Loucy (cell line): ENCODE measurements around the gene CACNA2D1.

ENCODE experiments used
- H2AFZ ChIP-seq: fragments of 200-600 bp; sonication (generic); 2 replicates; pipeline ENCODE4 v1.6.0; 2016; ENCODE audit warnings: antibody characterized with exemption, mild to moderate bottlenecking, low read length, moderate library complexity
- H3F3A ChIP-seq: fragments of 200-600 bp; 2 replicates; pipeline ENCODE4 v1.6.0; 2016; ENCODE audit warnings: antibody characterized with exemption, low read depth, mild to moderate bottlenecking
- H3K27me3 ChIP-seq: fragments of 200-600 bp; sonication (generic); 2 replicates; pipeline ENCODE4 v1.6.1; 2014; ENCODE audit warnings: low read length, mild to moderate bottlenecking; ENCODE audit not compliant: insufficient read depth, poor library complexity, severe bottlenecking
- H3K36me3 ChIP-seq: fragments of 200-600 bp; sonication (generic); 2 replicates; pipeline ENCODE4 v1.6.1; 2016; ENCODE audit warnings: low read length; ENCODE audit not compliant: insufficient read depth
- H3K4me1 ChIP-seq: fragments of 200-600 bp; sonication (generic); 2 replicates; pipeline ENCODE4 v1.5.1; 2014; ENCODE audit warnings: low read length, mild to moderate bottlenecking; ENCODE audit not compliant: insufficient read depth, poor library complexity, severe bottlenecking
- H3K4me2 ChIP-seq: fragments of 200-600 bp; sonication (generic); 2 replicates; pipeline ENCODE4 v1.6.0; 2014; ENCODE audit warnings: antibody characterized with exemption, low read length, low read depth, mild to moderate bottlenecking; ENCODE audit not compliant: poor library complexity, severe bottlenecking
- H3K4me3 ChIP-seq: fragments of 200-600 bp; sonication (generic); 2 replicates; pipeline ENCODE4 v1.5.1; 2014; ENCODE audit warnings: low read length, mild to moderate bottlenecking, mixed read lengths; ENCODE audit not compliant: poor library complexity, severe bottlenecking
- H3K79me2 ChIP-seq: fragments of 200-600 bp; sonication (generic); 2 replicates; pipeline ENCODE4 v1.6.1; 2014; ENCODE audit warnings: low read length; ENCODE audit not compliant: insufficient read depth
- H3K9ac ChIP-seq: fragments of 200-600 bp; sonication (generic); 2 replicates; pipeline ENCODE4 v1.6.0; 2014; ENCODE audit warnings: mild to moderate bottlenecking, low read depth, low read length, moderate library complexity; ENCODE audit not compliant: poor library complexity, severe bottlenecking
- H3K9me2 ChIP-seq: fragments of 200-600 bp; sonication (generic); replicated peaks from 2 replicates; pipeline ENCODE4 v1.6.1; 2016; ENCODE audit warnings: low read depth, low read length, mixed read lengths
- H3K9me3 ChIP-seq: fragments of 200-600 bp; sonication (generic); 2 replicates; pipeline ENCODE4 v1.6.1; 2014; ENCODE audit warnings: mild to moderate bottlenecking, antibody characterized with exemption, low read length, low read depth; ENCODE audit not compliant: insufficient read depth
- H4K20me1 ChIP-seq: fragments of 200-600 bp; sonication (generic); 2 replicates; pipeline ENCODE4 v1.6.0; 2014; ENCODE audit warnings: antibody characterized with exemption, low read length, mild to moderate bottlenecking; ENCODE audit not compliant: insufficient read depth, poor library complexity, severe bottlenecking
- EZH2phosphoT487 ChIP-seq: fragments of 200-600 bp; IDR thresholded peaks from 2 replicates; pipeline ENCODE4 v1.6.1; 2018; ENCODE audit warnings: antibody characterized with exemption, mild to moderate bottlenecking, moderate library complexity, borderline replicate concordance
- TF ChIP-seq, protein P1 (sequence below): fragments of 200-600 bp; sonication (generic); conservative IDR thresholded peaks from 2 replicates; pipeline ENCODE4 v1.5.1; 2014; ENCODE audit warnings: mild to moderate bottlenecking, antibody characterized with exemption, low read length

The CACNA2D1 gene

DNA sequence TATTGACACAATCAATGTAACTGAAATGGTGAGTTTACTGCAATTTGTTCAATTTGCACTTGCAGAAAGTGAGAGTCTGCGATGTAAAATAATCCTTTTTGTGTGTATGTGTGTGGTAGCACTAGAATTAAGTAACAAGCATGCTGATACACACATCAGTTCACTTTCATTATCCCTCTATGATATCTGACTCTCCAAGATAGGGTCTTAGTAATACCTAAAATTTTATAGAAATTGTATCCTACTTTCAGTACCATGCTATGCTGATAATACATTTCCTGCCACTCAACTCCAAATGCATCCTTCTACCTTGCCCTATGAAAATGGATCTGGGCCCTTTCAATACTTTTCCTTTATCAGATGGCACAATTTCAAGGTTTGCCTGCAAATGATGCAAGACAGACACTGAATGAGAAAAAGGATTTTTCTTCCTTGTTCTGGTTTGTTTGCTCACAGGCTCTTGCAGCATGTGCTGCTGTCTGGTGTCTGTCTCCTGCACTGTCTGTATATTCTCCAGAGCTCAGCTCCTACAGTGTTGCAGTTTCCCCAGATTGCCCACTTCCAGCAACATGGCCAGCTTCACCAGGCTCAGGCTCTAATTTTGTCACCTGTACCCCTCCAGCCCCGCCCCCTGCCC lies 375.8 kb downstream of the CACNA2D1 start:
- TF ChIP-seq EZH2phosphoT487: no peak
- TF ChIP-seq, protein P1, sequence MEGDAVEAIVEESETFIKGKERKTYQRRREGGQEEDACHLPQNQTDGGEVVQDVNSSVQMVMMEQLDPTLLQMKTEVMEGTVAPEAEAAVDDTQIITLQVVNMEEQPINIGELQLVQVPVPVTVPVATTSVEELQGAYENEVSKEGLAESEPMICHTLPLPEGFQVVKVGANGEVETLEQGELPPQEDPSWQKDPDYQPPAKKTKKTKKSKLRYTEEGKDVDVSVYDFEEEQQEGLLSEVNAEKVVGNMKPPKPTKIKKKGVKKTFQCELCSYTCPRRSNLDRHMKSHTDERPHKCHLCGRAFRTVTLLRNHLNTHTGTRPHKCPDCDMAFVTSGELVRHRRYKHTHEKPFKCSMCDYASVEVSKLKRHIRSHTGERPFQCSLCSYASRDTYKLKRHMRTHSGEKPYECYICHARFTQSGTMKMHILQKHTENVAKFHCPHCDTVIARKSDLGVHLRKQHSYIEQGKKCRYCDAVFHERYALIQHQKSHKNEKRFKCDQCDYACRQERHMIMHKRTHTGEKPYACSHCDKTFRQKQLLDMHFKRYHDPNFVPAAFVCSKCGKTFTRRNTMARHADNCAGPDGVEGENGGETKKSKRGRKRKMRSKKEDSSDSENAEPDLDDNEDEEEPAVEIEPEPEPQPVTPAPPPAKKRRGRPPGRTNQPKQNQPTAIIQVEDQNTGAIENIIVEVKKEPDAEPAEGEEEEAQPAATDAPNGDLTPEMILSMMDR: no peak
- H2AFZ ChIP-seq: no peak overlapping the region
- H3K4me3 ChIP-seq: no peak overlapping the region
- H4K20me1 ChIP-seq: no peaks in the 10 kb centered on the region
- H3K9ac ChIP-seq: no peak overlapping the region
- no peaks in the 10 kb centered on the region for H3K27me3 ChIP-seq
- H3F3A ChIP-seq: no peaks in the 10 kb centered on the region
- no peaks in the 10 kb centered on the region for H3K79me2 ChIP-seq
- no peaks in the 10 kb centered on the region for H3K9me3 ChIP-seq
- no peaks in the 10 kb centered on the region for H3K36me3 ChIP-seq
- H3K4me1 ChIP-seq: no peaks in the 10 kb centered on the region
- H3K4me2 ChIP-seq: no peak overlapping the region
- H3K9me2 ChIP-seq: no peaks in the 10 kb centered on the region

DNA sequence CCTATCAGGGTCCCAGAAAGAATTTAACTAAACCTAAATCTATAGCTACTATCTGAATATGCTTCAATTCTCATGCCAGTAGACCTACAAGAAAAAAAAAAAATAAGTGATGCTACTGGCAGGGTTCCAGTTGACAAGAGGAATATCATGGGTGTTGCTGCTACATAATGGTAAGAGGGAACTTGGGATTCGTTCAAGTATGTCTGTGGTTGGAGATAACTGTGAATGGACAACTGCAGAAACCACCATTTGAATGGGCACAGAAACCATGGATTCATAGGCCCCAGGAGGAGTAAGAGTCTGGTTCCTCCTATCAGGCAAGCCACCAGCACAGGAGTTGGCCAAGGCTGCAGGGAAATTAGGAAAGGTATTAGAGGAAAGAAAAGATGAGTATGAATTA lies 386.1 kb downstream of the CACNA2D1 start:
- no peaks in the 10 kb centered on the region for H3K36me3 ChIP-seq
- H3K79me2 ChIP-seq: no peaks in the 10 kb centered on the region
- TF ChIP-seq, protein P1: no peak
- no peak for TF ChIP-seq EZH2phosphoT487
- H3K9ac ChIP-seq: no peak overlapping the region
- H3K4me1 ChIP-seq: no peaks in the 10 kb centered on the region
- no peaks in the 10 kb centered on the region for H3K9me2 ChIP-seq
- no peak overlapping the region for H2AFZ ChIP-seq
- H3K9me3 ChIP-seq: no peaks in the 10 kb centered on the region
- no peaks in the 10 kb centered on the region for H3K27me3 ChIP-seq
- H3F3A ChIP-seq: no peaks in the 10 kb centered on the region
- no peaks in the 10 kb centered on the region for H4K20me1 ChIP-seq
- H3K4me3 ChIP-seq: no peak overlapping the region
- H3K4me2 ChIP-seq: no peak overlapping the region

DNA sequence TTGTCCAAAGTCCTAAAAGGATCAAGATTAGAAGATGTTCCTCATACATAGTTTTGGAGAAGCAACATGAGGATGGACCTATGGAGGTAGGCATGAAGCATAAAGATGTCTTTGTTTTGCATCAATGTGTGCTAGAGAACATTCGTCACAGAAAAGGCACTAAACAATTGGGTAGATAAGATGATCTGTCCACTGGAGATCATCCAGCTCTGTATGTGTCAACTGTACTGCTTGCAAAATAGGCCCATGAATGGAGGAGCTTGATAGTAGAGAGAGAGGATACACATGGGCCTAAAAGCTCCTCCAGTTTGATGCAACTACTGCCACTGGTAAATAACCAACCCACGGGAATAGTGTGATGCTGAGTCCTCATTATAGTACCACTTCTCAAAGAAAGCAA lies 387.3 kb downstream of the CACNA2D1 start:
- Histone ChIP-seq H4K20me1 (no peaks in the 10 kb centered on the region), H3K9me2 (no peaks in the 10 kb centered on the region), H3K4me1 (no peaks in the 10 kb centered on the region), H3K9ac (no peak overlapping the region), H3K79me2 (no peaks in the 10 kb centered on the region), H3K4me2 (no peak overlapping the region), H3F3A (no peaks in the 10 kb centered on the region), H3K27me3 (no peaks in the 10 kb centered on the region), H3K9me3 (no peaks in the 10 kb centered on the region), H2AFZ (no peak overlapping the region), H3K4me3 (no peak overlapping the region), H3K36me3 (no peaks in the 10 kb centered on the region)
- TF ChIP-seq EZH2phosphoT487: no peak
- TF ChIP-seq, protein P1: no peak
